ENCODE measurements around the gene COL4A1. TPM values are rescaled to one million over a fixed set of nuclear protein-coding genes. Genes with fewer than 3 reads are reported as not detected.

COL4A1 gene
- total and polyA plus RNA-seq, 8 donors: 418 to 1,057 (median 547) TPM

DNA sequence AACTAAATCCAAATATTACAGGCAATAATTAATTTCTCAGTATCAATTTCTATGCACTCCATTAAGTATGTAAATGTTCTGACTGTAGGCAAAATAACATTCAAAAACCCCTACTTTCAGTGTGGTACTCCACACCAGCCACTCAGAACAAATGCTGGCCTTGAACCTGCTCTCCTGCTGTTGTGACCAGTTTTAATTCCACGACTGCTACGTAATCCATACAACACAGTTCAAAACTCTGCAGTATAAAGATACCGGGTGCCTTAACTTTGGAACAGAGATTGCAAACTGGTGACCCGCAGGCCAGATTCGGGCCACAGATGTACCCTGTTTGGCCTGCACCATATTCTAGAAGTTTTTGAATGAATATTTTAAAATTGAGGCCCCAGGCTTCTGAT lies 30.4 kb downstream of the COL4A1 start:
- no peak overlapping the region for H3K27ac ChIP-seq
- DNase-seq: no peak
- H3K9me3 ChIP-seq: no peaks in the 10 kb centered on the region
- no peak overlapping the region for H3K4me3 ChIP-seq
- TF ChIP-seq, protein P1, sequence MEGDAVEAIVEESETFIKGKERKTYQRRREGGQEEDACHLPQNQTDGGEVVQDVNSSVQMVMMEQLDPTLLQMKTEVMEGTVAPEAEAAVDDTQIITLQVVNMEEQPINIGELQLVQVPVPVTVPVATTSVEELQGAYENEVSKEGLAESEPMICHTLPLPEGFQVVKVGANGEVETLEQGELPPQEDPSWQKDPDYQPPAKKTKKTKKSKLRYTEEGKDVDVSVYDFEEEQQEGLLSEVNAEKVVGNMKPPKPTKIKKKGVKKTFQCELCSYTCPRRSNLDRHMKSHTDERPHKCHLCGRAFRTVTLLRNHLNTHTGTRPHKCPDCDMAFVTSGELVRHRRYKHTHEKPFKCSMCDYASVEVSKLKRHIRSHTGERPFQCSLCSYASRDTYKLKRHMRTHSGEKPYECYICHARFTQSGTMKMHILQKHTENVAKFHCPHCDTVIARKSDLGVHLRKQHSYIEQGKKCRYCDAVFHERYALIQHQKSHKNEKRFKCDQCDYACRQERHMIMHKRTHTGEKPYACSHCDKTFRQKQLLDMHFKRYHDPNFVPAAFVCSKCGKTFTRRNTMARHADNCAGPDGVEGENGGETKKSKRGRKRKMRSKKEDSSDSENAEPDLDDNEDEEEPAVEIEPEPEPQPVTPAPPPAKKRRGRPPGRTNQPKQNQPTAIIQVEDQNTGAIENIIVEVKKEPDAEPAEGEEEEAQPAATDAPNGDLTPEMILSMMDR (IDR thresholded peaks at IDR 0.05): no peak
- no peaks in the 10 kb centered on the region for H3K36me3 ChIP-seq
- peaks cover 3 to 15% of the 10 kb centered on the region in 2 donors for H3K4me1 ChIP-seq
- no peak for ATAC-seq
- no peaks in the 10 kb centered on the region for H3K27me3 ChIP-seq
- intact Hi-C loops (cut with DNase I): no loop called here

DNA sequence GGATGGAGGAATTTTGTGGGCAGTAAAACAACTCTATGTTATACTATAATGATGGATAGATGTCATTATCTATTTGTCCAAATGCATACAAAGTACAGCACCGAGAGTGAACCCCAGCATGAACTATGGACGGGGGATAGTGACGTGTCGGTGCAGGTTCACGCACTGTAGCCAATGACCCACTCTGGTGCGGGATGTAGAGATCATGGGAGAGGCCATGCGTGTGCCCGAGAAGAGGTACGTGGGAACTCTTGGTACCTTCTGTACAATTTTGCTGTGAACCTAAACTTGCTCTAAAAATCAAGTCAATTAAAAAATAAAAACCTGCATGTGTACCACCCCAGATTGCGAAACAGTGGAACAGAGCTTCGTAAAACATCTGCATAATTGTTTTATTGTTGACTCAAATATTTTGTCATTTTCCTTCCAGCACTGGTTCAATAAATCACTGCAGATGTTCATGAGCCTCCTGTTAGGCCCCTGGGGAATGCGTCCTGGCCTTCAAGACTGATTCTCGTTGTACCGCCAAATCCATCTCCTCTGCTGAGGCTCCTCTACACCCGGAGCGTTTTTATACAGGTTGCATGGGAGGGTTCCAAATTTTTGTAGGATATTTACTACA lies 30.9 kb downstream of the COL4A1 start:
- Histone ChIP-seq H3K4me1 (peaks cover 3 to 15% of the 10 kb centered on the region in 2 donors), H3K9me3 (no peaks in the 10 kb centered on the region), H3K27ac (no peak overlapping the region), H3K36me3 (no peaks in the 10 kb centered on the region), H3K27me3 (no peaks in the 10 kb centered on the region), H3K4me3 (no peak overlapping the region)
- intact Hi-C loops (cut with DNase I): no loop called here
- ATAC-seq (no peak), DNase-seq (no peak)
- TF ChIP-seq, protein P1 (IDR thresholded peaks at IDR 0.05): no peak

DNA sequence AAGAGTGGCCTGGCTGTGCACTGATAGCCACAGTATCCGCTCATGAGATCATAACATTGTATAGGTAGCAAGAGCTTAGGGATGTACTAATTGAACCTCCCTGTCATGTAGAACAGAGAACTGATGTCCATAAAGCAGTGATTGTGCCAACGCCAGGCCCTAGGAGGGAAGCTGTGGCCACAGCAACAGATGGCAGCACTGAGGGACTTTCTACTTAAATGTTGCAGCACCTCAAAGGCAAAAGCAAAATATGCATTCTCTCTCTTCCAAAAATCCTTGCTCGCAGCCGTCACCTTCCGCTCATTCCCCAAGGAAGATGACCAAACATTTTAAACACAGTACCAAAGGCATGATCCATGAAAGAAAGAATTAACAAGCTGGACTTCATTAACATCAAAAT lies 32.3 kb downstream of the COL4A1 start:
- Histone ChIP-seq H3K36me3 (no peaks in the 10 kb centered on the region), H3K27me3 (no peaks in the 10 kb centered on the region), H3K9me3 (no peaks in the 10 kb centered on the region), H3K4me1 (peaks cover 3 to 15% of the 10 kb centered on the region in 2 donors), H3K27ac (no peak overlapping the region), H3K4me3 (no peak overlapping the region)
- ATAC-seq (no peak), DNase-seq (no peak)
- intact Hi-C loops (cut with DNase I): no loop called here
- TF ChIP-seq, protein P1 (IDR thresholded peaks at IDR 0.05): no peak

DNA sequence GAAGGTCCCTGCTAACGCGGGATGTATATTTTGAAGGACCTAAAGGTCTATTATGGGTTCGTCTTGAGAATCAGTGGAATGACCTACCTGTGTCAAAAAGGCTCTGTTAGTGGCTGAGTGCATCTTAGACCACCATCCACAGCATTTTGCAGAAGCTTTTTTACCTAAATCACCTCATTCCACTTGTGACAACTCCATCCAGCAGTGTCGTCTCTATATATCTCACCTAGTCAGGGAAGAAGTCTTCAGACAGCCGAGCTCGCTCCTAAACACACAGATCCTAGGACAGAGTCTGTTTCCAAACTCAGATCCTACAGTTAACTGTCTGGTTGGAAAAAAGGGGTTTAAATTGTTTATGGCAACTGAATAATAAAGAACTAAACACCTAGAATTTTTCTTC lies 33.7 kb downstream of the COL4A1 start:
- no peak overlapping the region for H3K4me3 ChIP-seq
- H3K36me3 ChIP-seq: no peaks in the 10 kb centered on the region
- peaks cover 3 to 14% of the 10 kb centered on the region in 2 donors for H3K4me1 ChIP-seq
- TF ChIP-seq, protein P1 (IDR thresholded peaks at IDR 0.05): no peak
- no peaks in the 10 kb centered on the region for H3K27me3 ChIP-seq
- ATAC-seq (no peak), DNase-seq (no peak)
- no peaks in the 10 kb centered on the region for H3K9me3 ChIP-seq
- H3K27ac ChIP-seq: no peak overlapping the region
- intact Hi-C loops (cut with DNase I): no loop called here

DNA sequence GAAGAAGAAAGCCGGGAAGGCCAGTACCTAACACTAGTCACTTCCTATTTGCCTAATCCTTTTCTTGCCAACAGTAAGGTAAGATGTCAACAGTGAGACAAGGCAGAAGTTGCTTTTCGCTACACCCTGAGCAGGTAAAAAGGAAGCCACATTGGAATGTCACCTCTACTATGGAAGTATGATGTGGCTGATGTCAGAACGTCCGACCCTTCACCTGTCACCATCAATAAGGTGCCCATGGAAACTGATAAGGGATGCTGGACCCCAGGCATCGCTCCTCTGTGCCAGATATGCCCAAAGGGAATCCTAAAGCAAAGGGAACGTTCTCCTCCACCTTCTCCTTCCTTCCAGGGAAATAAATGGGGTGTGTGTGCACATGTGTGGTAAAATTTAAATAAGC lies 34.3 kb downstream of the COL4A1 start:
- H3K27me3 ChIP-seq: no peaks in the 10 kb centered on the region
- TF ChIP-seq, protein P1 (IDR thresholded peaks at IDR 0.05): no peak
- H3K27ac ChIP-seq: no peak overlapping the region
- H3K36me3 ChIP-seq: no peaks in the 10 kb centered on the region
- peaks cover 3 to 14% of the 10 kb centered on the region in 2 donors for H3K4me1 ChIP-seq
- intact Hi-C loops (cut with DNase I): no loop called here
- H3K4me3 ChIP-seq: no peak overlapping the region
- DNase-seq: no peak
- no peak for ATAC-seq
- H3K9me3 ChIP-seq: no peaks in the 10 kb centered on the region
